Fibroblast of skin of left quadriceps (primary cell): ENCODE results near the gene SDHAF3.
"Not testable (repeated sequence)": the region's sequence is repeated elsewhere in the genome, so short reads cannot be mapped to it uniquely, and the experiment has no call there.

Experiments used
- DNase-seq, 2 experiments: peaks; one replicate each; pipeline ENCODE4 v3.0.0-alpha.2; 2013; ENCODE audit warnings: low read depth in 2 of 2

SDHAF3 gene

DNA sequence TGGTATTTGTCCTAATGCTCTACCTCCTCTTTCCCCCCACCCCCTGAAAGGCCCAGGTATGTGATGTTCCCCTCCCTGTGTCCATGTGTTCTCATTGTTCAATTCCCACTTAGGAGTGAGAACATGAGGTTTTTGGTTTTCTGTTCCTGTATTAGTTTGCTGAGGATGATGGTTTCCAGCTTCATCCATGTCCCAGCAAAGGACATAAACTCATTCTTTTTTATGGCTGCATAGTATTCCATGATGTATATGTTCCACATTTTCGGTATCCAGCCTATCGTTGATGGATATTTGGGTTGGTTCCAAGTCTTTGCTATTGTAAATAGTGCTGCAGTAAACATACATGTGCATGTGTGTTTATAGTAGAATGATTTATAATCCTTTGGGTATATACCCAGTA, 5.6 kb downstream of the SDHAF3 start:
- DNase-seq = not testable (repeated sequence)

GRCh38 chr7:97126483-97127171, 9.1 kb downstream of the SDHAF3 start:
- no peak for DNase-seq

DNA sequence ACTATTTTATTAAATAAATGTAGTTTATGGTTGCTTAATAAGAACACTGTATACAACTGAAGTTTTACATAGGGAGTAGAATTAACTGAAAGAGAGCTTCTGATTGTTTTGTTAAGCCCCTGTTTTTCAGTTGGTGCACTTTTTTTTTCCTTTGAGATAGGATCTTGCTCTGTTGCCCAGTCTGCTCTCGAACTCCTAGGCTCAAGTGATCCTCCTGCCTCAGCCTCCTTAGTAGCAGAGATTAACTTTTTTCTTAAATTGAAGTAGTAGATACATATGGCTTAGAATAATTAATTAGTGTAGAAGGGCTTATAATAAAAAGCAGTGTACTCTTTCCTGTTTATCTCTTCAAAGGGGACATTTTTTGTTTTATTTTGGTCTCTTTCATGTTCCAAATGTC, 11.2 kb downstream of the SDHAF3 start:
- no peak for DNase-seq

GRCh38 chr7:97130417-97131139, 13.1 kb downstream of the SDHAF3 start:
- no peak for DNase-seq

- no peak for DNase-seq
These were observed 15.7 kb downstream of the SDHAF3 start for GRCh38 chr7:97133159-97133558.

DNA sequence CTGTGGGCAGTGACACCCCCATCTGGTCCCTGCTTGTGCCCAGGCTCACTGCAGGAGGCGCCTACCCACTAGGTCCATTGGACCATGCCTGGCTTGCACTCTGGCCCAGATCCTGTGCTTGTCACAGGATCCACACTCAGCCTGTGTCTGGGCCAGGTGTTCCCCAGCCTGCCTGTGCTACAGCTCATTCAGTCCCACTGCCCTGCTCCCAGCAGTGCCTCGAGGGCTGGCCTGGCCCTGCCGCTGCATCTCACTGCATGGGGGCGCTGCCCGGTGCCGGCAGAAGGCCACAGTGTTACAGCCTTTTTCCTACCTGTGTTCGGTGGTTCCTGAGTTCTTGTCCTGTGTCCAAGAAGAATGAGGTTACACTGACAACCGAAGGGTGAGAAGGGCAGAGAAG, 21.3 kb downstream of the SDHAF3 start:
- DNase-seq = no peak

DNA sequence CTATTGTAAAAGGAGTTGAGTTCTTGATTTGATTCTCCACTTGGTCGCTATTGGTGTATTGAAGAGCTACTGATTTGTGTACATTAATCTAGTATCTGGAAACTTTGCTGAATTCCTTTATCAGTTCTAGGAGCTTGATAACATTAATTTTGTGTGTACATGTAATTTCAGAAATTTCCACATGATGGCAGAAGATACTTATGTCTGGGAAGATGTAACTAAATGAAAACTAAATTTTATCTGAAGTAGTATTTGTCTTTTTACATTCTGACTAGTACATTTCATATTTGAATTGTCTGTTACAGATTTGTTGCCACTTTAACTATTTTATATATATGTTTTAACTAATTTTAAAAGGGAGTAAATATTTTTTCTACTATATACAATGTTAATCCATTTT, 27.6 kb downstream of the SDHAF3 start:
- peak; percentile 15 to 20 for DNase-seq

DNA sequence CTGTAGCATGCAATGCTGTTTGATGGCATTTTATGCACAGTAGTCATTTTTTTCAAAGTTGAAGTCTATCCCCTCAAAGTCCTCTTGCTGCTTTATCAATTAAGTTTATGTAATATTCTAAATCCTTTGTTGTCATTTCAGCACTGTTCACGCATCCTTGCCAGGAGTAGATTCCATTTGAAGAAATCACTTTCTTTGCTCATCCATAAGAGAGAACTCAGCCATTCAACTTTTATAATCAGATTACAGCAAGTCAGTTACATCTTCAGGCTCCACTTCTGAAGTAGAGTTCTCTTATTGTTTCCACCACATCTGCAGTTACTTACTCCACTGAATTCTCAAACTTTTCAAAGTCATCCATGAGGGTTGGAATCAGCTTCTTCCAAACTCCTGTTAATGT, 32.3 kb downstream of the SDHAF3 start:
- DNase-seq = no peak

- no peak for DNase-seq
These were observed 38.5 kb downstream of the SDHAF3 start for GRCh38 chr7:97155897-97156418.

DNA sequence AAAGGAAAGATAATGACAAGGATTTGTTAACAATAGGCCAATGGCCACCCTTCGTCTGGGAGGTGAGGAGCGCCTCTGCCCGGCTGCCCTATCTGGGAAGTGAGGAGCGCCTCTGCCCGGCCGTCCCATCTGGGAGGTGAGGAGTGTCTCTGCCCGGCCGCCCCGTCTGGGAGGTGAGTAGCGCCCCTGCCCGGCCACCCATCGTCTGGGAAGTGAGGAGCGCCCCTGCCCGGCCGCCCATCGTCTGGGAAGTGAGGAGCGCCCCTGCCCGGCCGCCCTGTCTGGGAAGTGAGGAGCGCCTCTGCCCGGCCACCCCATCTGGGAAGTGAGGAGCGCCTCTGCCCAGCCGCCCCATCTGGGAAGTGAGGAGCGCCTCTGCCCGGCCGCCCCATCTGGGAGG, 42.5 kb downstream of the SDHAF3 start:
- not testable (repeated sequence) for DNase-seq

DNA sequence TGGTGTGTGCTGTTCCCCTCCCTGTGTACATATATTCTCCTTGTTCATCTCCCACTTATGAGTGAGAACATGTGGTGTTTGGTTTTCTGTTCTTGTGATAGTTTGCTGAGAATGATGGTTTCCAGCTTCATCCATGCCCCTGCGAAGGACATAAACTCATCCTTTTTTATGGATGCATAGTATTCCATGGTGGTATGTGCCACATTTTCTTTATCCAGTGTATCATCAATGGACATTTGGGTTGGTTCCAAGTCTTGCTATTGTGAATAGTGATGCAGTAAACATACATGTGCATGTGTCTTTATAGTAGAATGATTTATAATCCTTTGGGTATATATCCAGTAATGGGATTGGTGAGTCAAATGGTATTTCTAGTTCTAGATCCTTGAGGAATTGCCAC, 44.1 kb downstream of the SDHAF3 start:
- not testable (repeated sequence) for DNase-seq

DNA sequence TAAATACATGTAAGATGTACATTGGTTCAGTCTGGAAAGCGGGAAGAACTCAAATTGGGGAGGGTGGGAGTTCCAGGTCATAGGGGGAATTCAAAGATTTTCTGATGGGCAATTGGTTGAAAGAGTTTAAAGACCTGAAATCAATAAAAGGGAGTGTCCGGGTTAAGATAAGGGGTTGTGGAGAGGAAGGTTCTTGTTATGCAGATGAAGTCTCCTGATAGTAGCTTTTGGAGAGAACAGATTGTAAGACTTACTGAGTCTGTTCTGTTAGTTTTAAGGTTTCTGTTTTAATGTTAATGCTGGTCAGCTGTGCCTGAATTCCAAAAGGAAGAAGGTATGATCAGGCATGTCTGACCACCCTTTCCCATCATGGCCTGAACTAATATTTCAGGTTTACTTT, 48.8 kb downstream of the SDHAF3 start:
- DNase-seq = no peak

GRCh38 chr7:97167176-97167575, 49.7 kb downstream of the SDHAF3 start:
- DNase-seq = no peak

GRCh38 chr7:97167749-97168148, 50.3 kb downstream of the SDHAF3 start:
- no peak for DNase-seq

- no peak for DNase-seq
These were observed 56.8 kb downstream of the SDHAF3 start for GRCh38 chr7:97174303-97174702.

GRCh38 chr7:97179454-97180104, 62.1 kb downstream of the SDHAF3 start:
- peak; percentile 26 to 34 for DNase-seq

DNA sequence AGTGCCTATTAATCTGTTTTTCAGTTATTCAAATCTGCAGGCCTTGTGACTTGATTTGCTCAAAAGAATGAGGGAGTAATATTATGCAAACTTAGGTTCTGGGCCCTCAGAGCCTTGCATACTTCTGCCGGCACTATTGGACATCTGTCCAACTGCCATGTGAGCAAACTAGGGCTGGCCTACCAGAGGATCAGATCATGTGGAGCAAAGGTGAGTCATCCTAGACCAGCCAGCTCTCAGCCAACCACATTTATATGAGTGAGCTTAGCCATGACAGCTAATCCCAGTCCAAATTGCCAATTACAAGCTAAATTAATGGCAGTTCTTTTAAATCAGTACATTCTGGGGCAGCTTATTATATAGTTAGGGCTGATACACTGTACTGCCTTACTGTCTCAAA, 69.6 kb downstream of the SDHAF3 start:
- DNase-seq = peak in 1 of 2 experiments; percentile 3

- not testable (repeated sequence) for DNase-seq
These were observed 78.7 kb downstream of the SDHAF3 start for GRCh38 chr7:97196174-97196573.

- DNase-seq = no peak
These were observed 81.1 kb downstream of the SDHAF3 start for GRCh38 chr7:97198596-97198995.

- DNase-seq = no peak
These were observed 82.5 kb downstream of the SDHAF3 start for GRCh38 chr7:97200018-97200417.

- DNase-seq = no peak
These were observed 86.5 kb downstream of the SDHAF3 start for GRCh38 chr7:97203957-97204356.

- no peak for DNase-seq
These were observed 87.3 kb downstream of the SDHAF3 start for GRCh38 chr7:97204821-97205220.

DNA sequence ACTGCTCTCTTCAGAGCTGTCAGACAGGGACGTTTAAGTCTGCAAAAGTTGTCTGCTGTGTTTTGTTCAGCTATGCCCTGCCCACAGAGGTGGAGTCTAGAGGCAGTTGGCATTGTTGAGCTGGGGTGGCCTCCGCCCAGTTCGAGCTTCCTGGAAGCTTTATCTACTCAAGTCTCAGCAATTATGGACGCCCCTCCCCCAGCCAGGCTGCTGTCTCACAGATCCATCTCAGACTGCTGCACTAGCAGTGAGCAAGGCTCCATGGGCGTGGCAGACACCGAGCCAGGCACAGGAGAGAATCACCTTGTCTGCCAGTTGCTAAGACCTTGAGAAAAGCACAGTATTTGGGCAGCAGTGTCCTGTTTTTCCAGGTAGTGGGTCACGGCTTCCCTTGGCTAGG, 98.1 kb downstream of the SDHAF3 start:
- no peak for DNase-seq
